HL-60/S4 treated with retinoic acid at 250 ng/mL for 4 days and 3 days (cell line): Measurements from ENCODE around the gene VIPR2.

Experiments
- in situ Hi-C: fragments of 300-500 bp; cut with MboI; formaldehyde crosslinking; loops from 2 replicates; pipeline ENCODE4 v1.7.0; 2022; ENCODE audit warnings: low sequenced_read_pairs

Gene VIPR2

GRCh38 chr7:159121476-159121875 is 23.2 kb downstream of the VIPR2 start:
- in situ Hi-C loops: no loop called here

GRCh38 chr7:159121068-159121467 is 23.6 kb downstream of the VIPR2 start:
- in situ Hi-C loops: no loop called here

- in situ Hi-C loops: no loop called here
These were observed 24.1 kb downstream of the VIPR2 start for GRCh38 chr7:159120540-159120919.

- in situ Hi-C loops: no loop called here
These were observed 24.7 kb downstream of the VIPR2 start for GRCh38 chr7:159119851-159120539.

- in situ Hi-C loops: no loop called here
These were observed 25.5 kb downstream of the VIPR2 start for GRCh38 chr7:159119026-159119741.

- in situ Hi-C loops: no loop called here
These were observed 26.0 kb downstream of the VIPR2 start for GRCh38 chr7:159118623-159119022.

- in situ Hi-C loops: no loop called here
These were observed 26.5 kb downstream of the VIPR2 start for GRCh38 chr7:159118197-159118595.

GRCh38 chr7:159117366-159118196 is 27.1 kb downstream of the VIPR2 start:
- in situ Hi-C loops: no loop called here

- in situ Hi-C loops: no loop called here
These were observed 27.9 kb downstream of the VIPR2 start for GRCh38 chr7:159116581-159117339.

- in situ Hi-C loops: no loop called here
These were observed 28.8 kb downstream of the VIPR2 start for GRCh38 chr7:159115601-159116501.

- in situ Hi-C loops: no loop called here
These were observed 29.7 kb downstream of the VIPR2 start for GRCh38 chr7:159114981-159115380.

- in situ Hi-C loops: no loop called here
These were observed 30.6 kb downstream of the VIPR2 start for GRCh38 chr7:159114096-159114495.

- in situ Hi-C loops: no loop called here
These were observed 31.6 kb downstream of the VIPR2 start for GRCh38 chr7:159113056-159113455.

GRCh38 chr7:159112136-159113011 is 32.3 kb downstream of the VIPR2 start:
- in situ Hi-C loops: no loop called here

GRCh38 chr7:159109653-159110035 is 35.0 kb downstream of the VIPR2 start:
- in situ Hi-C loops: no loop called here

- in situ Hi-C loops: no loop called here
These were observed 35.6 kb downstream of the VIPR2 start for GRCh38 chr7:159108941-159109652.

GRCh38 chr7:159108491-159108890 is 36.2 kb downstream of the VIPR2 start:
- in situ Hi-C loops: no loop called here

GRCh38 chr7:159107161-159107892 is 37.3 kb downstream of the VIPR2 start:
- in situ Hi-C loops: no loop called here
